Trophoblast cell (in vitro differentiated cells and primary cell): ENCODE data around the gene CERS6.
A peak's percentile ranks its signal among the peaks of the same experiment; 100 is the strongest.

Source experiments
- DNase-seq, 2 donors: peaks; one replicate each; pipeline ENCODE4 v3.0.0-alpha.2; 2016
- H2AFZ ChIP-seq: 2 replicates; pipeline ENCODE4 v1.6.1; 2013; ENCODE audit warnings: low read length, moderate library complexity, mild to moderate bottlenecking; ENCODE audit not compliant: insufficient read depth, poor library complexity
- H2AK5ac ChIP-seq: 2 replicates; pipeline ENCODE4 v1.6.1; 2013; ENCODE audit warnings: mild to moderate bottlenecking, low read length
- H2BK120ac ChIP-seq: 2 replicates; pipeline ENCODE4 v1.6.1; 2013; ENCODE audit warnings: low read length, mild to moderate bottlenecking, moderate library complexity; ENCODE audit not compliant: insufficient read depth, poor library complexity
- H2BK12ac ChIP-seq: 2 replicates; pipeline ENCODE4 v1.6.1; 2013; ENCODE audit warnings: mild to moderate bottlenecking, low read length, moderate library complexity
- H2BK5ac ChIP-seq: 2 replicates; pipeline ENCODE4 v1.6.1; 2013; ENCODE audit warnings: low read length, low read depth, moderate library complexity, mild to moderate bottlenecking; ENCODE audit not compliant: poor library complexity
- H3K14ac ChIP-seq: 2 replicates; pipeline ENCODE4 v1.6.1; 2013; ENCODE audit warnings: mild to moderate bottlenecking, low read length
- H3K18ac ChIP-seq: 2 replicates; pipeline ENCODE4 v1.6.1; 2013; ENCODE audit warnings: mild to moderate bottlenecking, low read length
- H3K23ac ChIP-seq: 2 replicates; pipeline ENCODE4 v1.6.1; 2013; ENCODE audit warnings: low read length
- H3K27ac ChIP-seq: 2 replicates; pipeline ENCODE4 v1.5.1; 2013; ENCODE audit warnings: low read depth, mild to moderate bottlenecking, inconsistent platforms, low read length, moderate library complexity
- H3K27me3 ChIP-seq: 2 replicates; pipeline ENCODE4 v1.6.1; 2013; ENCODE audit warnings: inconsistent platforms, mild to moderate bottlenecking, low read length, moderate library complexity; ENCODE audit not compliant: insufficient read depth
- H3K36me3 ChIP-seq, 2 experiments: 1 replicate in 1 of 2; 2 replicates in 1 of 2; pipeline ENCODE4 v1.6.1; 2013; ENCODE audit warnings: low read length in 2 of 2, mild to moderate bottlenecking in 2 of 2, moderate library complexity in 1 of 2; ENCODE audit not compliant: insufficient read depth in 2 of 2, control insufficient read depth in 1 of 2
- H3K4ac ChIP-seq: 2 replicates; pipeline ENCODE4 v1.6.1; 2013; ENCODE audit warnings: low read depth, mild to moderate bottlenecking, low read length, moderate library complexity
- H3K4me1 ChIP-seq, 2 experiments: 1 replicate in 1 of 2; 2 replicates in 1 of 2; pipeline ENCODE4 v1.6.1; 2013; ENCODE audit warnings: low read length in 2 of 2, mild to moderate bottlenecking in 2 of 2, moderate library complexity in 1 of 2; ENCODE audit not compliant: insufficient read depth in 2 of 2, control insufficient read depth in 1 of 2
- H3K4me2 ChIP-seq: 2 replicates; pipeline ENCODE4 v1.6.1; 2013; ENCODE audit warnings: inconsistent platforms, mild to moderate bottlenecking, low read length, moderate library complexity
- H3K4me3 ChIP-seq: 2 replicates; pipeline ENCODE4 v1.5.1; 2013; ENCODE audit warnings: mild to moderate bottlenecking, low read depth, low read length, inconsistent platforms
- H3K79me1 ChIP-seq: one replicate; pipeline ENCODE4 v1.6.1; 2013; ENCODE audit warnings: low read length
- H3K79me2 ChIP-seq: 2 replicates; pipeline ENCODE4 v1.6.1; 2013; ENCODE audit warnings: low read length, mild to moderate bottlenecking; ENCODE audit not compliant: control insufficient read depth, insufficient read depth, poor library complexity
- H3K9ac ChIP-seq: 2 replicates; pipeline ENCODE4 v1.6.1; 2013; ENCODE audit warnings: mild to moderate bottlenecking, low read length
- H3K9me3 ChIP-seq: 2 replicates; pipeline ENCODE4 v1.6.1; 2013; ENCODE audit warnings: low read depth, mild to moderate bottlenecking, control low read depth, inconsistent platforms, low read length; ENCODE audit not compliant: insufficient read depth
- H4K12ac ChIP-seq: 2 replicates; pipeline ENCODE4 v1.6.1; 2013; ENCODE audit warnings: low read depth, mild to moderate bottlenecking, low read length, moderate library complexity
- H4K8ac ChIP-seq: 2 replicates; pipeline ENCODE4 v1.6.1; 2013; ENCODE audit warnings: low read depth, mild to moderate bottlenecking, low read length, moderate library complexity
- H4K91ac ChIP-seq: one replicate; pipeline ENCODE4 v1.6.1; 2013; ENCODE audit warnings: low read depth, mild to moderate bottlenecking, low read length, moderate library complexity
- WGBS: extraction: QIAGEN DNeasy Blood & Tissue Kit; methylation state at CpG from one replicate; pipeline ENCODE4 v1.1.7; 2013; ENCODE audit warnings: missing lambda C conversion rate; ENCODE audit not compliant: insufficient read length, insufficient coverage; ENCODE audit errors: extremely low coverage; 5-methylcytosine and 5-hydroxymethylcytosine counted together

CERS6 gene

GRCh38 chr2:168529054-168529833 is 73.2 kb downstream of the CERS6 start:
- Histone ChIP-seq H3K4ac (no peak overlapping the region), H3K36me3 (no peaks in the 10 kb centered on the region), H3K23ac (no peak overlapping the region), H4K12ac (no peak overlapping the region), H3K79me2 (peaks cover 1% of the 10 kb centered on the region), H4K91ac (no peak overlapping the region), H3K4me2 (no peak overlapping the region), H2BK120ac (no peak overlapping the region), H3K9ac (no peak overlapping the region), H3K4me1 (peaks cover 5 to 7% of the 10 kb centered on the region in 2 experiments), H2AFZ (no peak overlapping the region), H3K27ac (peak overlapping the region; percentile 34), H3K9me3 (no peaks in the 10 kb centered on the region), H2AK5ac (no peak overlapping the region), H2BK12ac (no peak overlapping the region), H3K79me1 (no peaks in the 10 kb centered on the region), H3K4me3 (no peak overlapping the region), H2BK5ac (no peak overlapping the region), H4K8ac (no peak overlapping the region), H3K14ac (no peak overlapping the region), H3K18ac (no peak overlapping the region), H3K27me3 (no peaks in the 10 kb centered on the region)
- DNase-seq = peak in 1 of 2 donors; percentile 35
- WGBS = no CpG with 5 or more reads among the region's 2 CpGs

GRCh38 chr2:168529900-168530561 is 74.0 kb downstream of the CERS6 start:
- no peaks in the 10 kb centered on the region for H3K36me3 ChIP-seq
- no peak overlapping the region for H3K23ac ChIP-seq
- H3K79me2 ChIP-seq = peaks cover 1% of the 10 kb centered on the region
- no peak for DNase-seq
- H3K18ac ChIP-seq = no peak overlapping the region
- peaks cover 12 to 13% of the 10 kb centered on the region in 2 experiments for H3K4me1 ChIP-seq
- WGBS = no CpG with 5 or more reads among the region's 8 CpGs
- H2AK5ac ChIP-seq = no peak overlapping the region
- no peak overlapping the region for H3K4ac ChIP-seq
- H3K9me3 ChIP-seq = no peaks in the 10 kb centered on the region
- no peak overlapping the region for H3K9ac ChIP-seq
- H4K91ac ChIP-seq = no peak overlapping the region
- no peak overlapping the region for H4K8ac ChIP-seq
- H4K12ac ChIP-seq = no peak overlapping the region
- peak overlapping the region; percentile 30 for H2AFZ ChIP-seq
- peak overlapping the region; percentile 34 for H3K27ac ChIP-seq
- no peak overlapping the region for H2BK5ac ChIP-seq
- no peak overlapping the region for H3K4me2 ChIP-seq
- H3K14ac ChIP-seq = no peak overlapping the region
- H3K4me3 ChIP-seq = no peak overlapping the region
- H3K27me3 ChIP-seq = no peaks in the 10 kb centered on the region
- H2BK12ac ChIP-seq = no peak overlapping the region
- peaks cover 2% of the 10 kb centered on the region for H3K79me1 ChIP-seq
- H2BK120ac ChIP-seq = no peak overlapping the region

GRCh38 chr2:168530982-168531622 is 75.0 kb downstream of the CERS6 start:
- no CpG with 5 or more reads among the region's 4 CpGs for WGBS
- Histone ChIP-seq H3K9ac (no peak overlapping the region), H4K12ac (no peak overlapping the region)

GRCh38 chr2:168534926-168535325 is 78.9 kb downstream of the CERS6 start:
- H3K79me2 ChIP-seq = peaks cover 2% of the 10 kb centered on the region
- peak overlapping the region; percentile 88 for H3K18ac ChIP-seq
- no CpG with 5 or more reads among the region's 7 CpGs for WGBS
- H3K23ac ChIP-seq = no peak overlapping the region
- no peak for DNase-seq
- H3K14ac ChIP-seq = no peak overlapping the region
- H2AK5ac ChIP-seq = no peak overlapping the region
- no peak overlapping the region for H2BK120ac ChIP-seq
- no peak overlapping the region for H2BK5ac ChIP-seq
- no peaks in the 10 kb centered on the region for H3K9me3 ChIP-seq
- H3K79me1 ChIP-seq = peaks cover 5% of the 10 kb centered on the region
- no peak overlapping the region for H3K9ac ChIP-seq
- H2AFZ ChIP-seq = no peak overlapping the region
- peak overlapping the region; percentile 3 for H2BK12ac ChIP-seq
- H3K4me1 ChIP-seq = peaks cover 12% of the 10 kb centered on the region in 2 experiments
- no peak overlapping the region for H4K91ac ChIP-seq
- H3K4ac ChIP-seq = no peak overlapping the region
- no peak overlapping the region for H3K4me2 ChIP-seq
- H3K36me3 ChIP-seq = peaks cover 0 to 2% of the 10 kb centered on the region in 2 experiments
- H3K27ac ChIP-seq = no peak overlapping the region
- H4K12ac ChIP-seq = no peak overlapping the region
- no peaks in the 10 kb centered on the region for H3K27me3 ChIP-seq
- no peak overlapping the region for H4K8ac ChIP-seq
- H3K4me3 ChIP-seq = no peak overlapping the region

More at GRCh38 chr2:168530982-168531622, 75.0 kb downstream of the CERS6 start:
- peaks cover 2% of the 10 kb centered on the region for H3K79me2 ChIP-seq
- no peak overlapping the region for H2BK12ac ChIP-seq
- H2AK5ac ChIP-seq = no peak overlapping the region
- no peak overlapping the region for H2BK120ac ChIP-seq
- no peak overlapping the region for H3K18ac ChIP-seq
- no peak for DNase-seq
- H3K14ac ChIP-seq = no peak overlapping the region
- no peak overlapping the region for H4K91ac ChIP-seq
- no peaks in the 10 kb centered on the region for H3K27me3 ChIP-seq
- peaks cover 5% of the 10 kb centered on the region for H3K79me1 ChIP-seq
- no peak overlapping the region for H3K23ac ChIP-seq
- H3K36me3 ChIP-seq = peaks cover 0 to 2% of the 10 kb centered on the region in 2 experiments
- H2BK5ac ChIP-seq = no peak overlapping the region
- no peak overlapping the region for H3K4me2 ChIP-seq
- H3K4ac ChIP-seq = no peak overlapping the region
- no peak overlapping the region for H4K8ac ChIP-seq
- H3K4me1 ChIP-seq = peaks cover 15% of the 10 kb centered on the region in 2 experiments
- H2AFZ ChIP-seq = no peak overlapping the region
- no peaks in the 10 kb centered on the region for H3K9me3 ChIP-seq
- H3K4me3 ChIP-seq = no peak overlapping the region
- H3K27ac ChIP-seq = no peak overlapping the region
